ENCODE data around the gene SLC41A2.

DNA sequence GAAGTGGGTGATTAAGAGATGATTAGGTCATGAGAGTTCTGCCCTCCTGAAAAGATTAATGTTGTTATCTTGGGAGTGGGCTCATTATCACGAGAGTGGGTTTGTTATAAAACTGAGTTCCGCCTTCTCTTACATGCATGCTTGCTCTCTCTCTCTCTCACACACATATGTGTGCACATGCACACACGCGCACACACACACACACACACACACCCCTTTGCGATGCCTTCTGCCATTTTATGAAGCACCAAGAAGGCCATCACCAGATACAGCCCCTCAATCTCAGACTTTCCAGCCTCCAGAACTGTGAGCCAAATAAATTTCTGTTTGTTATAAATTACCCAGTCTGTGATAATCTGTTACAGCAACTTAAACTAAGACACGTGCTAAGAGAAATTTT, 5.7 kb upstream of the SLC41A2 start:
- TF ChIP-seq, protein P1, sequence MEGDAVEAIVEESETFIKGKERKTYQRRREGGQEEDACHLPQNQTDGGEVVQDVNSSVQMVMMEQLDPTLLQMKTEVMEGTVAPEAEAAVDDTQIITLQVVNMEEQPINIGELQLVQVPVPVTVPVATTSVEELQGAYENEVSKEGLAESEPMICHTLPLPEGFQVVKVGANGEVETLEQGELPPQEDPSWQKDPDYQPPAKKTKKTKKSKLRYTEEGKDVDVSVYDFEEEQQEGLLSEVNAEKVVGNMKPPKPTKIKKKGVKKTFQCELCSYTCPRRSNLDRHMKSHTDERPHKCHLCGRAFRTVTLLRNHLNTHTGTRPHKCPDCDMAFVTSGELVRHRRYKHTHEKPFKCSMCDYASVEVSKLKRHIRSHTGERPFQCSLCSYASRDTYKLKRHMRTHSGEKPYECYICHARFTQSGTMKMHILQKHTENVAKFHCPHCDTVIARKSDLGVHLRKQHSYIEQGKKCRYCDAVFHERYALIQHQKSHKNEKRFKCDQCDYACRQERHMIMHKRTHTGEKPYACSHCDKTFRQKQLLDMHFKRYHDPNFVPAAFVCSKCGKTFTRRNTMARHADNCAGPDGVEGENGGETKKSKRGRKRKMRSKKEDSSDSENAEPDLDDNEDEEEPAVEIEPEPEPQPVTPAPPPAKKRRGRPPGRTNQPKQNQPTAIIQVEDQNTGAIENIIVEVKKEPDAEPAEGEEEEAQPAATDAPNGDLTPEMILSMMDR (conservative IDR thresholded peaks at IDR 0.05 in 1 of 2, IDR thresholded peaks at IDR 0.05 in 1 of 2; ENCODE audit: extremely low read depth in 1 of 2, insufficient read depth in 1 of 2, low read depth in 1 of 2, low read length in 2 of 2): no peak
- TF ChIP-seq EZH2 (IDR thresholded peaks at IDR 0.05; ENCODE audit: borderline replicate concordance, low read length): no peak

Measured in mammary epithelial cell (primary cell).